HepG2 (cell line): ENCODE measurements around the gene MATK. TPM values are rescaled to one million over a fixed set of nuclear protein-coding genes. Genes with fewer than 3 reads are reported as not detected.

ENCODE experiments used
- ATAC-seq: fragments of 200-7000 bp; cut with Tn5 transposase; 3 replicates; pipeline ENCODE4 v1.9.1; 2020; ENCODE audit warnings: mild to moderate bottlenecking, moderate library complexity
- BruUV-seq: library from RNA; stranded (reverse); fragments of 400-500 nt; replicated peaks from 2 replicates; lab custom pipeline; 2021; lab: Mats Ljungman, UMichigan
- CTCF ChIA-PET: fragments of 300-600 bp; formaldehyde crosslinking; extraction: SDS; loops from one replicate; lab custom pipeline; 2021; ENCODE audit warnings: low total read pairs, inconsistent platforms, low intra/inter-chr PET ratio; lab: Yijun Ruan, JAX
- POLR2A ChIA-PET: fragments of 350-600 bp; sonication (Branson Sonifier 250); formaldehyde crosslinking; loops from one replicate; lab custom pipeline; 2020; ENCODE audit warnings: antibody characterized with exemption, inconsistent platforms; lab: Yijun Ruan, JAX
- DNase-seq: peaks from one replicate; pipeline ENCODE4 v3.0.0-alpha.2; 2015; ENCODE audit warnings: low spot score
- FAIRE-seq: peaks from 3 replicates; lab custom pipeline; 2011; peaks lifted over from hg19 to GRCh38; lab: Jason Lieb, UNC
- H2AFZ ChIP-seq: one replicate; pipeline ENCODE4 v1.6.1; 2011; ENCODE audit warnings: low read length, inconsistent platforms
- H3K27ac ChIP-seq: fragments of 300-600 bp; 3 replicates; pipeline ENCODE4 v1.8.0; 2011; ENCODE audit warnings: mixed run types, mild to moderate bottlenecking, mixed read lengths, low read length, inconsistent platforms; ENCODE audit not compliant: insufficient read depth; ENCODE audit errors: extremely low read length
- H3K27me3 ChIP-seq, 2 experiments: fragments of 200-600 bp in 1 of 2; 2 replicates in 1 of 2; 3 replicates in 1 of 2; pipeline versions ENCODE4 v1.6.0 to v1.8.0; 2011; ENCODE audit warnings: low read length in 2 of 2, mild to moderate bottlenecking in 2 of 2, moderate library complexity in 2 of 2, inconsistent platforms in 1 of 2; ENCODE audit not compliant: insufficient read depth in 2 of 2, control insufficient read depth in 1 of 2
- H3K36me3 ChIP-seq, 2 experiments: fragments of 200-600 bp in 1 of 2; replicated peaks in 1 of 2; 2 replicates in 1 of 2; 3 replicates in 1 of 2; pipeline versions ENCODE4 v1.5.1 to v1.8.0; 2011; ENCODE audit warnings: low read length in 2 of 2, inconsistent platforms in 1 of 2; ENCODE audit not compliant: insufficient read depth in 2 of 2, control insufficient read depth in 1 of 2
- H3K4me1 ChIP-seq: 2 replicates; pipeline ENCODE4 v1.5.1; 2012; ENCODE audit warnings: low read length, inconsistent platforms; ENCODE audit not compliant: insufficient read depth
- H3K4me2 ChIP-seq: 2 replicates; pipeline ENCODE4 v1.6.0; 2011; ENCODE audit warnings: low read depth, low read length, inconsistent platforms
- H3K4me3 ChIP-seq, 3 experiments: fragments of 200-600 bp in 1 of 3; sonication (generic), shearing (Covaris generic) in 1 of 3; replicated peaks in 1 of 3; 2 replicates each; pipeline ENCODE4 v1.5.1; 2011 to 2016; ENCODE audit warnings: low read length in 3 of 3, inconsistent platforms in 2 of 3, low read depth in 2 of 3, mild to moderate bottlenecking in 2 of 3, control low read depth in 1 of 3, mixed read lengths in 1 of 3; ENCODE audit not compliant: insufficient read depth in 1 of 3
- H3K79me2 ChIP-seq: one replicate; pipeline ENCODE4 v1.6.1; 2011; ENCODE audit warnings: low read length, inconsistent platforms; ENCODE audit not compliant: insufficient read depth
- H3K9ac ChIP-seq: 2 replicates; pipeline ENCODE4 v1.6.0; 2011; ENCODE audit warnings: mild to moderate bottlenecking, low read depth, low read length, inconsistent platforms; ENCODE audit not compliant: insufficient read depth
- H3K9me3 ChIP-seq: 2 replicates; pipeline ENCODE4 v1.5.1; 2012; ENCODE audit warnings: mild to moderate bottlenecking, low read length
- H4K20me1 ChIP-seq: 2 replicates; pipeline ENCODE4 v1.6.0; 2011; ENCODE audit warnings: inconsistent platforms, mild to moderate bottlenecking, low read length, moderate library complexity; ENCODE audit not compliant: insufficient read depth
- AHR ChIP-seq: IDR thresholded peaks from 2 replicates; pipeline ENCODE4 v1.6.1; 2018; ENCODE audit warnings: missing genetic modification reagents, missing compliant biosample characterization
- ARID3A ChIP-seq: IDR thresholded peaks from 2 replicates; pipeline ENCODE4 v1.6.1; 2012; ENCODE audit warnings: low read depth, low read length, improper control_type of control experiment
- CHD2 ChIP-seq: IDR thresholded peaks from 2 replicates; pipeline ENCODE4 v1.6.1; 2011; ENCODE audit warnings: low read depth, low read length, improper control_type of control experiment
- ETS1 ChIP-seq: sonication (generic); formaldehyde crosslinking; IDR thresholded peaks from 2 replicates; pipeline ENCODE4 v1.4.0; 2020; ENCODE audit warnings: missing genetic modification reagents
- FOXA3 ChIP-seq: IDR thresholded peaks from 2 replicates; pipeline ENCODE4 v1.6.1; 2016; ENCODE audit warnings: missing genetic modification reagents, missing compliant biosample characterization
- HOXA9 ChIP-seq: sonication (generic); formaldehyde crosslinking; IDR thresholded peaks from 2 replicates; pipeline ENCODE4 v1.8.1; 2022; ENCODE audit warnings: missing genetic modification reagents, mild to moderate bottlenecking, moderate library complexity, borderline replicate concordance
- TIGD3 ChIP-seq: sonication (generic); formaldehyde crosslinking; IDR thresholded peaks from 2 replicates; pipeline ENCODE4 v1.5.1; 2020; ENCODE audit warnings: mild to moderate bottlenecking, missing genetic modification reagents, borderline replicate concordance
- ZKSCAN8 ChIP-seq: IDR thresholded peaks from 2 replicates; pipeline ENCODE4 v1.6.1; 2016; ENCODE audit warnings: borderline replicate concordance, missing genetic modification reagents, missing compliant biosample characterization
- ZNF20 ChIP-seq: sonication (generic); formaldehyde crosslinking; IDR thresholded peaks from 2 replicates; pipeline ENCODE4 v1.4.0; 2020; ENCODE audit warnings: mild to moderate bottlenecking, moderate library complexity, missing genetic modification reagents
- ZNF431 ChIP-seq: sonication (generic); formaldehyde crosslinking; IDR thresholded peaks from 2 replicates; pipeline ENCODE4 v1.9.0; 2022; ENCODE audit warnings: missing genetic modification reagents, low read depth, mild to moderate bottlenecking, borderline replicate concordance
- ZNF503 ChIP-seq: sonication (generic); formaldehyde crosslinking; IDR thresholded peaks from 2 replicates; pipeline ENCODE4 v1.4.0; 2020; ENCODE audit warnings: missing genetic modification reagents
- ZNF562 ChIP-seq: sonication (generic); formaldehyde crosslinking; IDR thresholded peaks from 2 replicates; pipeline ENCODE4 v1.8.0; 2022; ENCODE audit warnings: missing genetic modification reagents, borderline replicate concordance
- ZNF597 ChIP-seq: sonication (generic); formaldehyde crosslinking; IDR thresholded peaks from 2 replicates; pipeline ENCODE4 v1.5.0; 2020; ENCODE audit warnings: missing genetic modification reagents
- WGBS: methylation state at CpG from one replicate; pipeline ENCODE4 v1.1.6; 2017; ENCODE audit warnings: low lambda C conversion rate; 5-methylcytosine and 5-hydroxymethylcytosine counted together
- in situ Hi-C: cut with HindIII; loops from 2 replicates; pipeline ENCODE4 v1.10.0; 2017; ENCODE audit warnings: low pct_unique_long_range_greater_than_20kb; ENCODE audit not compliant: extremely low pct_ligation_motif_present
- intact Hi-C: fragments of 100-400 bp; cut with micrococcal nuclease; formaldehyde crosslinking; loops from one replicate; pipeline ENCODE4 v1.10.0; 2022; ENCODE audit not compliant: unreplicated experiment
- polyA plus RNA-seq, 8 experiments: library from polyadenylated mRNA; depleted of rRNA in 3 of 8; stranded (reverse) in 7 of 8; unstranded in 1 of 8; fragments of >200 nt; fragmentation: Illumina TruSeq in 4 of 8; extraction: Trizol in 4 of 8; gene quantifications; 2 replicates each; pipeline versions ENCODE4 v1.2.1 to v1.2.3, GENCODE V29; 2011 to 2016; ENCODE audit warnings: low read depth in 4 of 8, missing spikeins in 1 of 8, mixed read lengths in 1 of 8; ENCODE audit not compliant: insufficient read depth in 1 of 8
- total RNA-seq, 5 experiments: library from RNA; depleted of rRNA; stranded (reverse); fragments of >200 nt; fragmentation: Illumina TruSeq; extraction: Trizol; gene quantifications; 2 replicates each; pipeline ENCODE4 v1.2.3, GENCODE V29; 2016; ENCODE audit warnings: low read depth in 1 of 5

MATK gene
- total and polyA plus RNA-seq, 2 of the 13 experiments (the other 11 are each of a cell fraction or from before 2014, with no cell fraction given): 0.09 TPM; not detected in 1

GRCh38 chr19:3813473-3814392 is 27.6 kb upstream of the MATK start (continued):
- TF ChIP-seq ARID3A (no peak), ZNF20 (CRISPR knock-in tag) (no peak), HOXA9 (CRISPR knock-in tag) (no peak), CHD2 (no peak), ZNF597 (CRISPR knock-in tag) (no peak), ZKSCAN8 (CRISPR knock-in tag) (no peak)
- TF ChIP-seq, all 625 proteins: peak for 0

GRCh38 chr19:3810708-3811355 is 24.7 kb upstream of the MATK start:
- Histone ChIP-seq H3K9ac (no peak overlapping the region), H3K79me2 (no peaks in the 10 kb centered on the region), H3K4me2 (no peak overlapping the region), H2AFZ (no peak overlapping the region), H3K4me1 (no peaks in the 10 kb centered on the region), H3K4me3 (no peak overlapping the region), H3K9me3 (no peaks in the 10 kb centered on the region), H4K20me1 (no peaks in the 10 kb centered on the region), H3K27ac (no peak overlapping the region), H3K27me3 (peaks cover 6 to 37% of the 10 kb centered on the region in 2 experiments), H3K36me3 (no peaks in the 10 kb centered on the region)
- ChIA-PET CTCF (no interaction called here), POLR2A (no interaction called here)
- ATAC-seq: no peak
- FAIRE-seq: no peak
- WGBS: 50% methylated on average over 6 of the region's 38 CpGs
- intact Hi-C loops: no loop called here
- BruUV-seq: no TSS peak
- DNase-seq: no peak
- in situ Hi-C loops: no loop called here
- TF ChIP-seq ZNF503 (CRISPR knock-in tag): no peak
- no peak for TF ChIP-seq ZNF431 (CRISPR knock-in tag)
- no peak for TF ChIP-seq TIGD3 (CRISPR knock-in tag)
- no peak for TF ChIP-seq FOXA3 (CRISPR knock-in tag)
- TF ChIP-seq ZNF562: no peak
- TF ChIP-seq AHR (CRISPR knock-in tag): no peak
- no peak for TF ChIP-seq ETS1 (CRISPR knock-in tag)
